Adipocyte (in vitro differentiated cells): ENCODE results near the gene MARS1.

Source experiments
- DNase-seq: peaks from one replicate; pipeline ENCODE4 v3.0.0-alpha.2; 2015; ENCODE audit warnings: low read depth
- H3K27me3 ChIP-seq: replicated peaks from 2 replicates; pipeline ENCODE4 v1.7.0; 2013; ENCODE audit warnings: mild to moderate bottlenecking, low read length, moderate library complexity; ENCODE audit not compliant: control insufficient read depth, insufficient read depth
- H3K36me3 ChIP-seq: 2 replicates; pipeline ENCODE4 v1.7.0; 2013; ENCODE audit warnings: low read length, mild to moderate bottlenecking, moderate library complexity; ENCODE audit not compliant: control insufficient read depth, insufficient read depth, severe bottlenecking
- H3K4me1 ChIP-seq: 2 replicates; pipeline ENCODE4 v1.7.0; 2013; ENCODE audit warnings: mild to moderate bottlenecking, low read length, moderate library complexity; ENCODE audit not compliant: control insufficient read depth, insufficient read depth
- H3K4me3 ChIP-seq: 2 replicates; pipeline ENCODE4 v1.7.0; 2013; ENCODE audit warnings: mild to moderate bottlenecking, low read length, moderate library complexity
- H3K9ac ChIP-seq: 2 replicates; pipeline ENCODE4 v1.7.0; 2013; ENCODE audit warnings: mild to moderate bottlenecking, low read length, moderate library complexity
- H3K9me3 ChIP-seq: 2 replicates; pipeline ENCODE4 v1.7.0; 2013; ENCODE audit warnings: mild to moderate bottlenecking, low read length, moderate library complexity; ENCODE audit not compliant: control insufficient read depth

Gene MARS1

GRCh38 chr12:57459055-57459749 lies 28.7 kb upstream of the MARS1 start:
- Histone ChIP-seq H3K27me3 (peaks cover 17% of the 10 kb centered on the region), H3K36me3 (no peaks in the 10 kb centered on the region), H3K9me3 (no peaks in the 10 kb centered on the region), H3K4me3 (peak overlapping the region; percentile 85), H3K9ac (peak overlapping the region; percentile 84), H3K4me1 (peaks cover 25% of the 10 kb centered on the region)
- DNase-seq = peak; percentile 99

GRCh38 chr12:57459750-57460467 lies 28.0 kb upstream of the MARS1 start, which contains the start of gene GLI1:
Gene GLI1 (plus strand): TSS chr12:57459785. CDS start chr12:57463692, 3,907 bp downstream.
- Histone ChIP-seq H3K27me3 (peaks cover 20% of the 10 kb centered on the region), H3K36me3 (no peaks in the 10 kb centered on the region), H3K4me1 (peaks cover 19% of the 10 kb centered on the region), H3K4me3 (peak within 1 kb of the TSS; percentile 85), H3K9me3 (no peaks in the 10 kb centered on the region), H3K9ac (peak within 1 kb of the TSS; percentile 84)
- peak; percentile 74 for DNase-seq

GRCh38 chr12:57460468-57460784 lies 27.4 kb upstream of the MARS1 start:
- no peak for DNase-seq

GRCh38 chr12:57460841-57461275 lies 27.0 kb upstream of the MARS1 start:
- Histone ChIP-seq H3K9ac (no peak overlapping the region), H3K36me3 (no peaks in the 10 kb centered on the region), H3K4me1 (peaks cover 14% of the 10 kb centered on the region), H3K27me3 (peaks cover 30% of the 10 kb centered on the region), H3K9me3 (peaks cover 2% of the 10 kb centered on the region), H3K4me3 (peak overlapping the region; percentile 33)
- peak; percentile 31 for DNase-seq

More at GRCh38 chr12:57460468-57460784, 27.4 kb upstream of the MARS1 start:
- Histone ChIP-seq H3K36me3 (no peaks in the 10 kb centered on the region), H3K9ac (no peak overlapping the region), H3K4me1 (peaks cover 14% of the 10 kb centered on the region), H3K9me3 (no peaks in the 10 kb centered on the region), H3K4me3 (no peak overlapping the region), H3K27me3 (peaks cover 26% of the 10 kb centered on the region)

- Histone ChIP-seq H3K4me1 (peaks cover 14% of the 10 kb centered on the region), H3K9me3 (peaks cover 2% of the 10 kb centered on the region), H3K36me3 (no peaks in the 10 kb centered on the region), H3K9ac (peak overlapping the region; percentile 64), H3K27me3 (peaks cover 35% of the 10 kb centered on the region), H3K4me3 (peak overlapping the region; percentile 81)
- peak; percentile 84 for DNase-seq
These were observed 26.5 kb upstream of the MARS1 start for GRCh38 chr12:57461276-57461916.

- Histone ChIP-seq H3K4me1 (peaks cover 14% of the 10 kb centered on the region), H3K27me3 (peaks cover 36% of the 10 kb centered on the region), H3K9ac (peak overlapping the region; percentile 64), H3K36me3 (no peaks in the 10 kb centered on the region), H3K4me3 (peak overlapping the region; percentile 81), H3K9me3 (peaks cover 2% of the 10 kb centered on the region)
- DNase-seq = peak; percentile 47
These were observed 26.0 kb upstream of the MARS1 start for GRCh38 chr12:57461917-57462250.

- Histone ChIP-seq H3K9me3 (peaks cover 2% of the 10 kb centered on the region), H3K4me1 (peaks cover 14% of the 10 kb centered on the region), H3K9ac (peak overlapping the region; percentile 64), H3K27me3 (peaks cover 41% of the 10 kb centered on the region), H3K36me3 (no peaks in the 10 kb centered on the region), H3K4me3 (peak overlapping the region; percentile 81)
- peak; percentile 95 for DNase-seq
These were observed 25.5 kb upstream of the MARS1 start for GRCh38 chr12:57462251-57462911.

GRCh38 chr12:57462912-57463253 lies 25.0 kb upstream of the MARS1 start:
- Histone ChIP-seq H3K9ac (no peak overlapping the region), H3K36me3 (no peaks in the 10 kb centered on the region), H3K27me3 (peaks cover 46% of the 10 kb centered on the region), H3K9me3 (peaks cover 2% of the 10 kb centered on the region), H3K4me1 (peaks cover 14% of the 10 kb centered on the region), H3K4me3 (no peak overlapping the region)
- DNase-seq = no peak

- H3K36me3 ChIP-seq = no peaks in the 10 kb centered on the region
- H3K9me3 ChIP-seq = peaks cover 2% of the 10 kb centered on the region
- H3K9ac ChIP-seq = no peak overlapping the region
- H3K4me3 ChIP-seq = no peak overlapping the region
- no peak for DNase-seq
- H3K27me3 ChIP-seq = peaks cover 55% of the 10 kb centered on the region
- peaks cover 10% of the 10 kb centered on the region for H3K4me1 ChIP-seq
These were observed 23.3 kb upstream of the MARS1 start for GRCh38 chr12:57464569-57464968.

GRCh38 chr12:57465030-57465746 lies 22.7 kb upstream of the MARS1 start:
- H3K36me3 ChIP-seq = no peaks in the 10 kb centered on the region
- H3K4me3 ChIP-seq = no peak overlapping the region
- H3K27me3 ChIP-seq = peaks cover 61% of the 10 kb centered on the region
- no peak for DNase-seq
- H3K4me1 ChIP-seq = peaks cover 10% of the 10 kb centered on the region
- peaks cover 2% of the 10 kb centered on the region for H3K9me3 ChIP-seq
- H3K9ac ChIP-seq = no peak overlapping the region
